ENCODE data around the gene DEPDC4.
"Not testable (repeated sequence)": the region's sequence is repeated elsewhere in the genome, so short reads cannot be mapped to it uniquely, and the experiment has no call there.

DEPDC4 gene

GRCh38 chr12:100265107-100265506 is 1.8 kb downstream of the DEPDC4 start:
- not testable (repeated sequence) for DNase-seq (ENCODE audit: low read depth in 1 of 2, low spot score in 1 of 2)

- DNase-seq (ENCODE audit: low read depth in 1 of 2, low spot score in 1 of 2): no peak
Measured at GRCh38 chr12:100263131-100263530, 3.7 kb downstream of the DEPDC4 start.

- DNase-seq (ENCODE audit: low read depth in 1 of 2, low spot score in 1 of 2): no peak
Measured at GRCh38 chr12:100258127-100258526, 8.8 kb downstream of the DEPDC4 start.

- no peak for DNase-seq (ENCODE audit: low read depth in 1 of 2, low spot score in 1 of 2)
Measured at GRCh38 chr12:100254876-100255275, 12.0 kb downstream of the DEPDC4 start.

- no peak for DNase-seq (ENCODE audit: low read depth in 1 of 2, low spot score in 1 of 2)
Measured at GRCh38 chr12:100253437-100253836, 13.4 kb downstream of the DEPDC4 start.

GRCh38 chr12:100251917-100252316 is 15.0 kb downstream of the DEPDC4 start:
- no peak for DNase-seq (ENCODE audit: low read depth in 1 of 2, low spot score in 1 of 2)

- DNase-seq (ENCODE audit: low read depth in 1 of 2, low spot score in 1 of 2): no peak
Measured at GRCh38 chr12:100249941-100250340, 16.9 kb downstream of the DEPDC4 start.

- DNase-seq (ENCODE audit: low read depth in 1 of 2, low spot score in 1 of 2): no peak
Measured at GRCh38 chr12:100248886-100249285, 18.0 kb downstream of the DEPDC4 start.

GRCh38 chr12:100247765-100248164 is 19.1 kb downstream of the DEPDC4 start:
- DNase-seq (ENCODE audit: low read depth in 1 of 2, low spot score in 1 of 2): no peak

- no peak for DNase-seq (ENCODE audit: low read depth in 1 of 2, low spot score in 1 of 2)
Measured at GRCh38 chr12:100243137-100243536, 23.7 kb downstream of the DEPDC4 start.

- DNase-seq (ENCODE audit: low read depth in 1 of 2, low spot score in 1 of 2): no peak
Measured at GRCh38 chr12:100239589-100239988, 27.3 kb downstream of the DEPDC4 start.

- DNase-seq (ENCODE audit: low read depth in 1 of 2, low spot score in 1 of 2): no peak
Measured at GRCh38 chr12:100238801-100239200, 28.1 kb downstream of the DEPDC4 start.

- no peak for DNase-seq (ENCODE audit: low read depth in 1 of 2, low spot score in 1 of 2)
Measured at GRCh38 chr12:100234591-100235304, 32.1 kb downstream of the DEPDC4 start.

- DNase-seq (ENCODE audit: low read depth in 1 of 2, low spot score in 1 of 2): no peak
Measured at GRCh38 chr12:100234166-100234565, 32.7 kb downstream of the DEPDC4 start.

GRCh38 chr12:100231873-100232272 is 35.0 kb downstream of the DEPDC4 start:
- not testable (repeated sequence) for DNase-seq (ENCODE audit: low read depth in 1 of 2, low spot score in 1 of 2)

GRCh38 chr12:100229876-100230275 is 37.0 kb downstream of the DEPDC4 start:
- no peak for DNase-seq (ENCODE audit: low read depth in 1 of 2, low spot score in 1 of 2)

- DNase-seq (ENCODE audit: low read depth in 1 of 2, low spot score in 1 of 2): no peak
Measured at GRCh38 chr12:100229036-100229635, 37.7 kb downstream of the DEPDC4 start.

- DNase-seq (ENCODE audit: low read depth in 1 of 2, low spot score in 1 of 2): no peak
Measured at GRCh38 chr12:100225491-100225890, 41.4 kb downstream of the DEPDC4 start.

- not testable (repeated sequence) for DNase-seq (ENCODE audit: low read depth in 1 of 2, low spot score in 1 of 2)
Measured at GRCh38 chr12:100222173-100222572, 44.7 kb downstream of the DEPDC4 start.

GRCh38 chr12:100221523-100221922 is 45.4 kb downstream of the DEPDC4 start:
- DNase-seq (ENCODE audit: low read depth in 1 of 2, low spot score in 1 of 2): no peak

- DNase-seq (ENCODE audit: low read depth in 1 of 2, low spot score in 1 of 2): no peak
Measured at GRCh38 chr12:100219328-100220109, 47.4 kb downstream of the DEPDC4 start.

GRCh38 chr12:100216337-100216736 is 50.5 kb downstream of the DEPDC4 start:
- DNase-seq (ENCODE audit: low read depth in 1 of 2, low spot score in 1 of 2): no peak
